HG02970 (cell line): ENCODE results near the gene SLX1B.
"Not testable (repeated sequence)": the region's sequence is repeated elsewhere in the genome, so short reads cannot be mapped to it uniquely, and the experiment has no call there.

Experiments
- ATAC-seq: cut with Tn5 transposase; IDR thresholded peaks from one replicate; pipeline ENCODE4 v1.9.1; 2021; ENCODE audit warnings: mild to moderate bottlenecking, moderate library complexity, moderate number of reproducible peaks; ENCODE audit not compliant: unreplicated experiment, low FRiP score

SLX1B gene

DNA sequence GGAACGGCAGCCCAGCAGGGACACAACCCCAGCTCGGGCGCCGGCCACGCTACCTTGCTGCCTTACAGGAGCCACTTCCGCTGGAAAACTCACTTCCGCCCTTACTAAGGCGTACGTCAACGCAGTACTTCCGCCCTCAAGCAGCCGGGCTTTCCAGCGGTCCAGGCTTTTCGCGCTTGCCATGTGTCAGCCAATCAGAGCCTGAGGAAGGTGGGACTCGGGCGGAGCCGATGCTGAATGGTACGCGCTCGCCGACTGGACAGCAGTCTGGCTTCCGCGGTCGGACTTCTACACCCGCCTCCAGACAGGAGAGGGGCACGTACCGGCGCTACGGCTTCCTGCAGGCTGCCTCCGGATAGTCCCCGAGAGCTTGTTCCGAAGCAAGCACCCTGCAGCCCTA is at the start of gene SLX1B, which contains the start of gene BOLA2:
SLX1B (plus strand) TSS at position 265 of the 400 bp plus-strand sequence.
BOLA2 (minus strand) TSS at position 83 of the 400 bp plus-strand sequence. CDS start 98 bp downstream, outside the sequence.
- ATAC-seq, result peak; percentile 83

DNA sequence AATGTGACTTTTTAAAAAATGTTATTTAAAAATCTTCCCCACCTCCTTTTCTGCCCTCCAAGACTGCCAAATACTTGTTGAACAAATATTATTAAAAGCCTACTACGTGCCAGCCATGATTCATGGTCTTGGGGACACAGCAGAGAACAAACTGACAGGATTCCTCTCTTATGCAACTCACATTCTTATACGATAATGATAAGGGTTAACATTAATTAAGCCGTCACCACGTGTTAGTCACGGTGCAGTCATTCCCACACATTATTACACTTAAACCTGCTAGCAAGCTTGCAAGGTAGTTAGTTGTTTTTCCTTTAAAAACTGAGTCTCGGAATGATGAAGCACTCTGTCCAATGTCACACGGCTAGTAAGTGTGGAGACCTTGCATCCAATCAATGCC is 49.1 kb upstream of the SLX1B start:
- ATAC-seq, result not testable (repeated sequence)

DNA sequence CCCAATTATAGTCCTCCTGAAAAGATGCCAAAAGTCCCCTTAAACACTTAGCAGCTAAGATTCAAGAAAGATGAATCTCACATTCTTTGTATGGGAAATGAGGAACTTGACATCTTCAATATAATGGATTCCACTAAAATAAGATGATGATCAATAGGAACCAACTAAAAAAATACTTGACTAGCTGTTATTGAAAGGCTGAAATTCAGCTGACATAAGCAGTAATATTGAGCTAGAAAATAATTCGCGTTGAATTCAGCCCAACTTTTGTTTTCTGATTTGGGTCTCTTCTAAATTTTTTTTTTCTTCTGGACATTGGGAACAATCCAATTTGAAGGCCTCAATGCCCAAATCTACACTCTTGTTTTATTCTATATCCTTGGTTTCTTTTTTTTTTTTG is 30.7 kb upstream of the SLX1B start:
- not testable (repeated sequence) for ATAC-seq

DNA sequence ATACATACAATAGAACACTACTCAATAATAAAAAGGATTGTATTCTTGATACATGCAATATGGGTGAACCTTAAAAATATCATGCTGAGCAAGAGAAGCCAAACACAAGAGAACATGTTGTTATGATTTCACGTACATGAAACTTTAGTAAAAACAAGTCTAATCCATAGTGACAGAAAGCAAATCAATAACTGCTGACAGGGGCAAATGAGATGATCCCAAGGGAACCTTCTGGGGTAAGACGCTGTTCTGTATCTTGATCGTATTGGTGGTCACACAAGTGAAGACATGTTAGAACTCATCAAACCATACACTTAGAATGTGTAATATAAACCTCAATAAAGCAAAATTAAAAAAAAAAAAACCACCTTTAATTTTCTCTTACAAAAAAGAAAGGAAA is 28.9 kb upstream of the SLX1B start:
- not testable (repeated sequence) for ATAC-seq

DNA sequence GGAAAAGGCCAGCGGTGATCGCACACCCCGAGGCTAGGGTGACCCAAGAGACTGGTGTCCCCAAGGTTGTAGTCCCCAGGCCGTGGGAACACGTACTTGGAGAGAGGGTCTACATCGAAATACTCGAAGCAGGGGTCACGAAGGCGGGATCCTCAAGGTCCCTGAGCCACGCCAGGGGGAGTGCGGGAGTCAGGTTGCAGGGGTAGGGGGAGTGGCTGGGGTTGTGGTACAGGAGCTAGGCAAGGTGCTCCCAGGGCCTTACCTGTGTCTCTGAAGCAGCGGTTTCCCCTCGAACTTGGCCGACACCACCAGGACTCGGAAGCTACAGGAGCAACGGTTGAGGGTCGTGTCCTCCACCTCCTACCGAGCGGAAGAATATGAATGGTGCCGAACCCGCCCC is 579 bp upstream of the SLX1B start:
- ATAC-seq, result peak; percentile 15

DNA sequence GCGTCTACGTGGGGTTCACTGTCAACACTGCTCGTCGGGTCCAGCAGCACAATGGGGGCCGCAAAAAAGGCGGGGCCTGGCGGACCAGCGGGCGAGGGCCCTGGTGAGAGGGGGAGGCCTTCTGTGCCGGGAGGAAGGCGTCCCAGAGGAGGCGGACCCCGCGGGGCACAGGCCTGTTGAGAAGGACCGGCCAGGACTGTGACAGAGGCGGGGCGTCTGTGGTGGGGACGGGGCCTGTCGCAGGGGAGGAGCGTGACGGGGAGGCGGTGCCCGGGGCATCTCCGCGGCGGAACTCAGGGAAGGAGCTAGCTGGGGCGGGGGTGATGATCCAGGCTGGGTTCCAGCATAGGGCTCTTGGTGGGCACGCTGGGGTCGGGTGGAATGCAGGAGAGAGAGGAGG is 495 bp downstream of the SLX1B start:
- ATAC-seq, result peak; percentile 43

DNA sequence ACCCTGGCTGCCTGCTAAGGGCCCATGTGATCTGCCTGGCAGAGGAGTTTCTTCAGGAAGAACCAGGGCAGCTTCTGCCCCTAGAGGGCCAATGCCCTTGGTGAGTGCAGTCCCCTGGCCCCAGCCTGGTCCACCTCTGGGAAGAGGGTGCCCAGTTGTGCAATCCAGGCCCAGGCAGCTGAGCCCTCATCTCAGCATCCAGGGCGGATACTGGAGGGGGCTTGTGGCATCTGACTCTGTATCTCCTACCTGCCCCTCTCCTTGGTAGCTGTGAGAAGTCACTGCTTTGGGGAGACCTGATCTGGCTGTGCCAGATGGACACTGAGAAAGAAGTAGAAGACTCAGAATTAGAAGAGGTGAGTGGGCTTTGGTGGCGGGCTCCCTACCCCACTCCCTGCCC is 3.3 kb downstream of the SLX1B start:
- ATAC-seq, result not testable (repeated sequence)

DNA sequence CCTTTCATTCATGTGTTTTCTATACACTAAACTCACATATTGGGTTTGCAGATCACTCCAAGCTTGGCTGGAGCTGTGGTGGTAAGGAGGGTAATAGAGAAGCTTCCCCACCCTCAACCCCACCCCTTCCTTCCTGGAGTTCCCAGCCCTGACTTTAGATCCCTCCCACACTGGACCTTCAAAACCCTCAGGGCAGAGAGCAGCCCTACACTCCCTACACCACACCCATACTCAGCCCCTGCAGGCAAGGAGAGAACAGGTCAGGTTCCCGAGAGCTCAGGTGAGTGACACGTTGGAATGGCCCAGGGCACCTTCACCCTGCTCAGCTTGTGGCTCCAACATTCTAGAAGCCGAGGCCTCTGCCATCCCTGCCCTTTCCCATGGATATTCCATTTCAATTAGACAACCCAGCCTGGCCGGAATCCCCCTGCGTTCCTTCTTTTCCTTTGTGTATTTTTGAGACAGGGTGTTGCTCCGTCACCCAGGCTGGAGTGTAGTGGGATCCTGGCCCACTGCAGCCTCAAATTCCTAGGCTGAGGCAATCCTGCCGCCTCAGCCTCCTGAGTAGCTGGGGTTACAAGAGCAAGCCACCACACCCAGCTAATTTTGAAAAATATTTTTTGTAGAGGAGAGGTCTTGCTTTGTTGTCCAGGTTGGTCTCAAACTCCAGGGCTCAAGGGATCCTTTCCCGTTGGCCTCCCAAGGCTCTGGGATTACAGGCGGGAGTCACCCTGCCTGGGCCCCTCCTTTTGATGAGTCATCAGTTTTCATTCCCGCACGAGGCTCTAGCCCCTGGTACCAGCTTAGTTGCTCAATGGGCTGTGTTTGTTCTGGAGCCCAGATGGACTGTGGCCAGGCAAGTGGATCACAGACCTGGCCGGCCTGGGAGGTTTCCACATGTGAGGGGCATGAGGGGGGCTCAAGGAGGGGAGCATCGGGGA is 5.6 kb downstream of the SLX1B start, which contains the start of gene SULT1A4:
SULT1A4 (plus strand) TSS at position 208 of the 941 bp plus-strand sequence. CDS start 1,473 bp downstream, outside the sequence.
- ATAC-seq, result not testable (repeated sequence)

DNA sequence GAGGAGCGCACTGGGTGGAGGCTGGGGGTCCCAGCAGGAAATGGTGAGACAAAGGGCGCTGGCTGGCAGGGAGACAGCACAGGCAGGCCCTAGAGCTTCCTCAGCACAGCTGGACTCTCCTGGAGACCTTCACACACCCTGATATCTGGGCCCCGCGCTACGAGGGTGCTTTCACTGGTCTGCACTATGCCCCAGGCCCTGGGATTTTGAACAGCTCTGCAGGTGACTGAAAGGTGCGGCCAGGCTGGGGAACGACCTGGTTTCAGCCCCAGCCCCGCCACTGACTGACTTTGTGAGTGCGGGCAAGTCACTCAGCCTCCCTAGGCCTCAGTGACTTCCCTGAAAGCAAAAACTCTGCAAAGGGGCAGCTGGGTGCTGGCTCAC is 6.3 kb downstream of the SLX1B start:
- ATAC-seq, result not testable (repeated sequence)

DNA sequence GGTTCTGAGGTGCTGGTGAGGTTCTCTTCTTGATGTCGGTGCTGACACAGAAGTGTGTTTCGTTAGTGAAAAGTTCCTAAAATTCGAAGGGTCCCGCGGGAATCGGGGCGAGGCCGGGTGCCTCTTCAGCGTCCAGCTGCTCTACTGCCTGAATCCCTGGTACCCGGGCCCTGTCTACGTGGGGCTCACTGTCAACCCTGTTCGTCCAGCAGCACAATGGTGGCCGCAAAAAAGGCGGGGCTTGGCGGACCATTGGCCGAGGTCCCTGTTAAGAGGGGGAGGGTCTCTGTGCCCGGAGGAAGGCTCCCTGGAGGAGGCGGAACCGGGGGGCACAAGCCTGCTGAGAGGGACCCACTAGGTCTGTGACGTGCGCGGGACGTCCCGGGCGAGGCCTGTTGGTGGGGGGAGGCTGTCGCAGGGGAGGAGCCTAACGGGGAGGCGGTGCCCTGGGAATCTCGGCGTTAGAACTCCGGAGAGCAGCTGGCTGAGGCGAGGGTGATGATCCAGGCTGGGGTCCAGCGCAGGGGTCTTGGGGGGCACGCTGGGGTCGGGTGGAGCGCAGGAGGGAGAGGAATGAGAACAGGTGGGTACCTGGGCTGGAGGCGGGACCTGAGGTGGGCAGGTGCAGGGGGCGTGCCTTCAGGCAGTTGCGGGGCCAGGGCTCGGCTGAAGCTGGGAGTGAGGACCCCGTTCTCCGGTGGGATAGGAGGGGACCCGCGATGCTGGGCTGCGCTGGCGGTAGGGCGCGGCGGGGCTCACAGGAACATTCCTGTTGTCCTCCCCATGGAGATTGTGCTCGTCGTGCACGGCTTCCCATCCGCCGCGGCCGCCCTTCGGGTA is 11.9 kb downstream of the SLX1B start:
- not testable (repeated sequence) for ATAC-seq

DNA sequence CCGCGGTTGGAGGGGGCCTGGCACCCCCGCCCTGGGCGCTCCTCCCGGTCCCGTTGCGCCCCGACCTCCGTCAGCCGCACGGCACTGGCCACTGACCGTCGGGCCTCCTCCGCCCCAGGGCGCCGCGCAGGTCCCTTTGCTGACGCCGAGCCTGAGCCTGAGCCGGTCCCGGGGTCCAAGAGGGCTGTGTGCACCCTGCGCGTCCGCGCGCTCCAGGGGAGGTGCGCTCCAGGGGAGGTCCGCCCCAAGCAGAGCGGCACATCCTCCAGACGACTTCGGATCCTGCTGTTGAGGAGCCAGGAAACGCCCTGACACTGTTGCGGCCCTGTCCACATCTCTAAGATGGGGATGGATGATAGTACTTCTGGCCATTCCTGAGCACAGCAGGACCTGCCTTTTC is 12.6 kb downstream of the SLX1B start:
- ATAC-seq, result not testable (repeated sequence)

DNA sequence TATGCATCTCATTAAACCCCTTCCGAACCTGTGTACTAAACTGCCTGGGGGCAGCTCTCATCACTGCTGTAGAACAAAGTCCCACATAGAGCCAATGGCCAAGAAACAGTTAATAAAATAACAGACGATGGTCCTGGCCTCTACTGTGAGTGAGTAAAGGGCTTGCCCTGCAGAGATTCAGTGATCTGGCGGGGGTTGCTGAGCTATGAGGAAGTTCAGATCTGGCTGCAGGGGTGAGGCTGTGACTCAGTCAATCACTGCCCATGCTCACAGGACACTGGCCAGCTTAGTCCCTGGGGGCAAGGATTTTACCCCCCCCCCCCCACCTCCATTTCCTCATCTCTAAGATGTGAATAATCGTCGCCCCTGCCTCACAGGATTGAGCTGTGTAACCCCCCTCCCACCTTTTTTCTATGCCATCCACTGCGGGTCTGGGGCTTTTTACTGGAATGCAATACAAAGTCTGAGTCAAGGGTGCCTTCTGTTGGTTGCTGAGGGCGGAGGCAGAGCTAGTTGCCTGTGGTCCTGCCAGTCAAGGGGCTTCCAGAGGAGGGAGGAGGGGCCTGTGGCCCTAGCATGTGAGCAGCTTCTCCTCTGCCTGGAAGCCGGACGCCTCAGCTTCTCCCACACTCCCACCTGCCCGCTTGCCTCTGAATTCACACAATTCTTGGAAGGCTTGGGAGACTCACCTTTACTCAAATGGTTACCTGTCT is 13.5 kb downstream of the SLX1B start:
- ATAC-seq, result not testable (repeated sequence)

DNA sequence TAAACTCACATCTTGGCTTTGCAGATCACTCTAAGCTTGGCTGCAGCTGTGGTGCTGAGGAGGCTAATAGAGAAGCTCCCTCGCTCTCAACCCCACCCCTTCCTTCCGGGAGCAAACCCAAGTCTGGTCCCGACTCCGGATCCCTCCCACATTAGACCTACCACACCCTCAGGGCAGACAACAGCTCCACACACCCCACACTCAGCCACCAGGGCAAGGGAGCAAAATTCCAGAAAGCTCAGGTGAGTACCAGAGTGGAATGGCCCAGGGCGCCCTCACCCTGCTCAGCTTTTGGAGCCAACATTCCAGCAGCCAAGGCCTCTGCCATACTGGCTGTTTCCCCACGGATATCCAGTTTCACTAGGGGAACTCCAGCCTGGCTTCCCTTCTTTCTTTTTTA is 15.3 kb downstream of the SLX1B start:
- ATAC-seq, result not testable (repeated sequence)

DNA sequence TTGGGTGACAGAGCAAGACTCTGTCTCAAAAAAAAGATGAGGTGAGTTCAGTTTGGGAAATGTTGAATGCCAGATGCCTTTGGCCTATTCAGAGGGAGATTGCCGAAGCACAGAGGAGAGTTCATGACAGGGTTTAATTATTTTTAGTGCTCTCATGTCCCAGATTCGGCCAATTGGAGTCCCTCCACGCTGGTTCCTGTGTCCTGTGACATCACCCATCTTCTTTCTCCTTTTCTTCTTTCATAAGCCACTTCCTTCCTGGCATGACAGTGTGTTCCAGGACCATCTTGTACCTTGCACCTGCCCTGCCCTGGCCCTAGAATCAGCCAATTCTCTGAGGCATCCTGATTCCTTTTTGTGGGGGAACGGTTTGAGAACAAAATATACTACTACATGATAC is 17.7 kb downstream of the SLX1B start:
- not testable (repeated sequence) for ATAC-seq

DNA sequence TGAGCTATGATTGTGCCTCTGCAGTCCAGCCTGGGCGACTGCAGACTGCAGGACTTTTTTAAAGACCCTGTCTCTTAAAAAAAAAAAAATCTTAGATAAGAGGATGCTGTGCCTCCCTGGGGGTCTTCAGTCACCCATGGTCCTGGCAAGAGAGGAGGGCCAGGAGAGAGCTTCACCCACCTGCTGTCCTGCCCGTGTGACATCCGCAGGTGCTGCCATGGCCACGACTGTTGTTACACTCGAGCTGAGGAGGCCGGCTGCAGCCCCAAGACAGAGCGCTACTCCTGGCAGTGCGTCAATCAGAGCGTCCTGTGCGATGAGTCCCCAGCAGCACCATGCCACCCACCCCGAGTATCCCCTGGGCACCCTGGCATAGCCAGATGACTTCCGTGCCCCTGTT is 27.9 kb downstream of the SLX1B start:
- ATAC-seq, result not testable (repeated sequence)

DNA sequence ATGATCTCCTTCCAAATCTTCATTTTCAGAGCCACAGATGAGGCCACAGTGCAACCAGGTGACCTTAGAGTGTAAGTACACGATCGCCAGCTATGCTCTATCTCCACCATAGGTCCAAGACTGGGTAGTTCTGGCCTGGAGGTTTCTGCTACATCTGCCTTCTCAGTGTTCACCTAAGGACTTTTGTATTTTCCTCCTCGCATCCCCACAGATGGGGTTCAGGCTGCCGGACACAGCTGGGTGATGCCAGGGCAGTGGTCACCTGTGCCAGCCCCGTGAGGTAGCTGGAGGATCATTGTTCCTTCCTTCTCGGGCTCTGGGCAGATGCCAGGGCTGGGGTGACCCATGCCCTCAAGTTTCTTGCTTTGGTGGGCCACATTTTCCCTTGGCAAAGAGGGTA is 52.0 kb downstream of the SLX1B start, which contains the start of gene NPIPB12:
NPIPB12 (minus strand) TSS at position 101 of the 400 bp plus-strand sequence.
- not testable (repeated sequence) for ATAC-seq
